Mammary epithelial cell (primary cell): Measurements from ENCODE around the gene MUC4.

Source experiments
- CTCF ChIP-seq, 2 donors: IDR thresholded peaks in 1 of 2; conservative IDR thresholded peaks in 1 of 2; 2 replicates each; pipeline ENCODE4 v1.5.1; 2011 to 2012; ENCODE audit warnings: inconsistent platforms in 2 of 2, low read length in 2 of 2, mild to moderate bottlenecking in 2 of 2, control low read depth in 1 of 2, low read depth in 1 of 2; ENCODE audit not compliant: insufficient read depth in 1 of 2; ENCODE audit errors: extremely low read depth in 1 of 2
- EZH2 ChIP-seq: IDR thresholded peaks from 2 replicates; pipeline ENCODE4 v1.6.1; 2012; ENCODE audit warnings: low read length, inconsistent platforms, borderline replicate concordance

- TF ChIP-seq CTCF (conservative IDR thresholded peaks at IDR 0.05 in 1 of 2, IDR thresholded peaks at IDR 0.05 in 1 of 2; ENCODE audit: extremely low read depth in 1 of 2, insufficient read depth in 1 of 2, low read depth in 1 of 2, low read length in 2 of 2): no peak
- TF ChIP-seq EZH2: no peak
These were observed 18.1 kb upstream of the MUC4 start for GRCh38 chr3:195829897-195830254.
